GM12873 (cell line): ENCODE results near the gene WIPI1.

Source experiments
- TF ChIP-seq, protein P1 (sequence below): IDR thresholded peaks from 2 replicates; pipeline ENCODE4 v1.5.1; 2012; ENCODE audit warnings: low read depth, mild to moderate bottlenecking, moderate library complexity, low read length, control low read depth; ENCODE audit not compliant: insufficient read depth; ENCODE audit errors: missing control alignments

WIPI1 gene

DNA sequence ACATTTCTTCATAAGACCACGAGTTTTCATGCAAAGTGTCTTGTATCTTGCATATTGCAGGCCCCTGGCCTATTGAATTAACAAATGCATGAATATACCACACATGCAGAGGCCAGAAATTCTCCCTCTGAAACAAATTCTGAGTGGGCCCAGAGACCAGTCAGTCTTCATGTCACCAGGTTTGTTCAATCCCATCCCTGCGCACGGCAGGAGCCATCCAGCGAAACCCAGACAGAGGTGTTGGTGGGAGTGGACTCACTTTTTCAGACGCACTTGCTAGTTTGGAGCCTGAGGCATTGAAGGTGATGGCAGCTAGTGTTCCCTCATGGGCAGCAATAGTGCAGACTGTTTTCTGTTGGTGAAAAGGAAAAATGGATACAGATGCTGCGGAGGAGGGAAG lies 21.9 kb downstream of the WIPI1 start:
- TF ChIP-seq, protein P1, sequence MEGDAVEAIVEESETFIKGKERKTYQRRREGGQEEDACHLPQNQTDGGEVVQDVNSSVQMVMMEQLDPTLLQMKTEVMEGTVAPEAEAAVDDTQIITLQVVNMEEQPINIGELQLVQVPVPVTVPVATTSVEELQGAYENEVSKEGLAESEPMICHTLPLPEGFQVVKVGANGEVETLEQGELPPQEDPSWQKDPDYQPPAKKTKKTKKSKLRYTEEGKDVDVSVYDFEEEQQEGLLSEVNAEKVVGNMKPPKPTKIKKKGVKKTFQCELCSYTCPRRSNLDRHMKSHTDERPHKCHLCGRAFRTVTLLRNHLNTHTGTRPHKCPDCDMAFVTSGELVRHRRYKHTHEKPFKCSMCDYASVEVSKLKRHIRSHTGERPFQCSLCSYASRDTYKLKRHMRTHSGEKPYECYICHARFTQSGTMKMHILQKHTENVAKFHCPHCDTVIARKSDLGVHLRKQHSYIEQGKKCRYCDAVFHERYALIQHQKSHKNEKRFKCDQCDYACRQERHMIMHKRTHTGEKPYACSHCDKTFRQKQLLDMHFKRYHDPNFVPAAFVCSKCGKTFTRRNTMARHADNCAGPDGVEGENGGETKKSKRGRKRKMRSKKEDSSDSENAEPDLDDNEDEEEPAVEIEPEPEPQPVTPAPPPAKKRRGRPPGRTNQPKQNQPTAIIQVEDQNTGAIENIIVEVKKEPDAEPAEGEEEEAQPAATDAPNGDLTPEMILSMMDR: no peak

GRCh38 chr17:68433911-68434508 lies 23.3 kb downstream of the WIPI1 start:
- TF ChIP-seq, protein P1: no peak

GRCh38 chr17:68433211-68433610 lies 24.1 kb downstream of the WIPI1 start:
- TF ChIP-seq, protein P1: no peak

DNA sequence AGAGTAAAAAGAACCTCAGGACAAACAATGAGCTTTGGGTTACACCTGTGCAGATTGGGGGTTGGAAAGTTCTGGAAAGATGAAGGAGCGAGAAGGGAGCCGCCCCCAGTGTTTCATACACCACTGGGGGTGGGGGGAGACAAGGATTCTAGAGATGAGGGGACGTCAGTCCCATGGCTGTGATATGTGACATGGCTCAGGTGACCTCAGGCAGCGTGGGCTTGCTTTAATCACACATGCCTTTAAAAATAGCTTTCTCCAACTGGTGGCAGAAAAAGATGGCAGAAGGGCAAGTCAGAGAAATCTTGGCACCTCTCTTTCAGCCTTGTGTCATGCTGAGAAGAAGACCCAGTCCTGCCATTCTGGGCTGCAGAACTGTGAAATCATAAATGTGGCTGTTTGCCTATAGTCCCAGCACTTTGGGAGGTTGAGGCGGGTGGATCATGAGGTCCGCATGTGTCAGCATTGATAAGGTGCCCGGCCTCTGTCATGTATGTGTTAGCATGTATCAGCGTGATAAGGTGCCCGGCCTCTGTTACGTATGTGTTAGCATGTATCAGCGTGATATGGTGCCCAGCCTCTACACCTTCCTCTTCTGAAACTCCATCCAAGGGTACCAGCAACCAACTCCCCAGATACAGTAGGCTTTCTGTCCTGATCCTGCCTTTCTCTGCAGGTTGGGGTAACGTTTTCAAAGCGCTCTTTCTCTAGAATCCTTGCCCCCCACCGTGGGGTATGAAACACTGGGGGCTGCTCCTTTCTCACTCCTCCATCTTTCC lies 25.0 kb downstream of the WIPI1 start:
- TF ChIP-seq, protein P1: no peak

DNA sequence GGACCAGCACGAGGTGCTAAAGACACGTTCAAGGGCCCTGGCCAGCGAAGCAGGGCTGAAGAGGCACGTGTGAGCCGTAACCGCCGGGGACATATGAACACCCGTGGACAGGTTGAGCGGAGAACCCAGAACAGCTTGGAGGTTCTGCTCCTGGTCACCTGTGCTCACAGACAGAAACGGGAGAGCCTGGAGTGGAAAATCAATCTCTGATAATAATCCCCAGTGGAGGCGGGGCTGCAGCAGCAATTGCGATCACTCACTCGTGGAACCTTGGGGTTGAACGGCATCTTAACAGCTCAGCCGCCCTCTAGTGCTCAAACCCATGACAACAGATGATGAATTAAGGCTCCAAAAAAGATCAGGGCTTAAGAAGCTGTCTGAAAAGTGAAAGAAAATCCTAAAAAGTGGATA lies 25.6 kb downstream of the WIPI1 start:
- TF ChIP-seq, protein P1: peak; percentile 44

DNA sequence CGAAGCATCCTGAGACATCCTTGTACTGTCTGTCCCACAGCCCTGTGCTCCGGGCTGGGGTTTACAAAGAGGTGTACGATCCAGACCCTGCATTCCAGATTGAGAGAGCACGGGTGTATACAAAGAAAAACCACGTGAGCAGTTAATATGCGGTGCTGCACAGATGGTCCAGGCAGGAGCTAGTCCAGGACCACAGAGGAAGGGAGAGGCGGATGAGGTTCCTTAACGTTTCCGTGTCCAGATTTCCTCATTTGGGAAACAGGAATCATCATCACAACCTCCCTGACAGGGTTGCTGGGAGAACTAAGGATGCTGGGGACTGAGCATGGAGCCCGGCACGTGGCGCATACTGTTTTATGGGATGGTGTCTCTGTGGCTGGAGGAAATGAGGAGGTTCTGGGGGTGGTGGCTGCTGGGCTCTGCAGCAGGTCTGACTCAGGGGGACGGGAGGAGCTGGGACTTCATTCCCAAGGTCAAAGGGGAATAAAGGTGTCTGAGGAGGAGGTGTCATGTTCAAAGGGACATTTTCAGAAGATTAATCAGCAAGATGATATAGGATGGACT lies 26.2 kb downstream of the WIPI1 start:
- TF ChIP-seq, protein P1: no peak

DNA sequence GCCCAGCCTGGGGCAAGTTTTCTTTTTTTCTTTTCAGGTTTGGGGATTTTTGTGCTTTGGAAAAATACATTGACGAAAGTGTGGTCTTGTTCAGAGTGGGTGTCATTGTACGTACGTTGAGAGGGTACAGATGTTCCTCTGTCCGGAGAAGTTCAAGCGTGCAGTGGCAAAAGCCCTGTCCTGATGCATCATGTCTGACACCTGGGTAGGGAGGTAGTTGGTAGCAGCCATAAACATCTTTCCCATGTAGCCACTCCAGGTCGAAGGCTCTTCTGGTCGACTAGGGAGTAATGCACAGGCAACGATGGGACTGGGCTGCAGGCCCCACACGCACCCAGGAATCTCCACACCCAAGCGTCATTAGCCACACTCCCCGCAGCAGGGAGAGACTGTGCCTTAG lies 27.4 kb downstream of the WIPI1 start:
- TF ChIP-seq, protein P1: no peak
